GM19395 (cell line): ENCODE results near the gene NDUFV3.
"Not testable (repeated sequence)": the region's sequence is repeated elsewhere in the genome, so short reads cannot be mapped to it uniquely, and the experiment has no call there.

Experiments used
- ATAC-seq: cut with Tn5 transposase; IDR thresholded peaks from one replicate; pipeline ENCODE4 v1.9.1; 2021; ENCODE audit warnings: mild to moderate bottlenecking, moderate library complexity; ENCODE audit not compliant: unreplicated experiment

The NDUFV3 gene

GRCh38 chr21:42883921-42884320 is 9.2 kb upstream of the NDUFV3 start:
- ATAC-seq = no peak

DNA sequence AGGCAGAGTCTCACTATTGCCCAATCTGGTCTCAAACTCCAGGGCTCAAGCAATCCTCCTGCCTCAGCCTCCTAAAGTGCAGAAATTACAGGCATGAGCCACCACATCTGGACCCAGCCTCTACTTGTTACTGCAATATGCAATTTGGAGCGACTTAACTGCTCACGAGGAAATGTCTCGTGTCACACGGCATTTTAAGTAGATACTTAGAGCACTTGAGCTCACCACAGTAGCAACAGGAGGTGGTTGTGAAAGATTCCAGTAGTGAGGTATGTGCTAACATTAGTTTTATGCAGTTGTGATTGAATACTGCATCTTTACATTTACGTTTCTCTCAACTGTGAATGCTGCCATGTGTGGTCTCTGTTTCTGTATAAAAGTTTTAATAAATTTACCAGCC is 5.8 kb upstream of the NDUFV3 start:
- ATAC-seq = no peak

DNA sequence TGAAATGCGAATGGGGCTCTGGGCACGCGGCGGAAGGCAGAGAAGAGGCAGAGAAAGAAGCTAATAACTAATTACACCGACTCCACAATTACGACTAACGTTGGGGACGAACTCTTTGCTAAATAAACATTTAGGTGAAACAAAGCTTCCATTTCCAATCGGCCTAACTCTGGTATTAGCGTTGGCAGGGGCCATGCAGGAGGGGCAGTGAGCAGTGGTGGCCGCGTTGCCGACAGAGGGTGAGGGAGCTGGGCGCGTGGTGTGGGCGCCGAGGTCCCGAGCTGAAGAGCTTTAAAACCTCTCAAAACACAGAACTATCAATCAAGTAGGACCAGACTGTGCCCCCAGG is 553 bp upstream of the NDUFV3 start:
- no peak for ATAC-seq

DNA sequence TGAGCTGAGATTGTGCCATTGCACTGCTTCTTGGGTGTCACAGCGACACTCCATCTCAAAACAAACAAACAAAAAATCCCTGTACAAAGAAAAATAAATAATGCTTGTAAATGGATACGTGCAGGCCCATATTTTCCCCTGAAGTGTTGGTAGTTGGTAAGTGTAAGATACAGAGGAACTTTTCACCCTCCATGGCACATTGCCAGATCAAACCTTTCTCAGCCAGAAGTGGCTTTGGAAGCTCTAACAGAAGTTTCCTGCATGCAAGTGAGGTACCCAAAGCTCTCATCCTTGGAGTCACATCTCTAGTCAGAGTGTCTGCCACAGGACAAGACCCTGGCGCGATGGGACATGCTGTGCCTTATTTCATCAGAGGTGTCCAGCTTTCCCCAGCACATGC is 7.3 kb downstream of the NDUFV3 start:
- no peak for ATAC-seq

GRCh38 chr21:42903817-42904216 is 10.7 kb downstream of the NDUFV3 start:
- ATAC-seq = no peak

DNA sequence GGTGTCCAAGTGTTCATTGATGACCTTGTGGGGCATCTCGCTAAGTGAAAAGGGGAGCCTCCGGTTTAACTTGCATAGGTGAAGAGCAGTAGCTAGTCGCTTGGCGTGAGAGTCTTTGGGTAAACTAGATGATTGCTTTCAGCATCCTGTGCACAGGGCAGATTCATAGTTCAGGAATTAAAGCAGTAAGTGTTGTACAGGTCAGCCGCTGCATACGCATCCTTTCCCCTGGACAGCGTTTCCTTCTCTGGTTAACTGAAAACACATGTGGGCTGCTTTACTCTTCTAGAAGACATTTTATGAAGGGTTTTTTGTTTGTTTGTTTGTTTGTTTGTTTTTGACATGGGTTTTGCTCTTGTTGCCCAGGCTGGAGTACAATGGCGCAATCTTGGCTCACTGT is 12.1 kb downstream of the NDUFV3 start:
- ATAC-seq = no peak

GRCh38 chr21:42906233-42906632 is 13.1 kb downstream of the NDUFV3 start:
- ATAC-seq = no peak

DNA sequence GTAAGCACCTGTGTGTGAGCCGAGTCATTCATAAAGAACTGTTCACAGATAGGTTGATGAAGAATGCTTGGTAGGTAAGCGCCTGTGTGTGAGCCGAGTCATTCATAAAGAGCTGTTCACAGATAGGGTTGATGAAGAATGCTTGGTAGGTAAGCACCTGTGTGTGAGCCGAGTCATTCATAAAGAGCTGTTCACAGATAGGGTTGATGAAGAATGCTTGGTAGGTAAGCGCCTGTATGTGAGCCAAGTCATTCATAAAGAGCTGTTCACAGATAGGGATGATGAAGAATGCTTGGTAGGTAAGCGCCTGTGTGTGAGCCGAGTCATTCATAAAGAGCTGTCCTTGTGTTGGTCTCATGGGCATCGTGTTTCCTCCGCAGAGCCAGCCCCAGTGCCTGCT is 15.4 kb downstream of the NDUFV3 start:
- not testable (repeated sequence) for ATAC-seq

- not testable (repeated sequence) for ATAC-seq
These were observed 18.8 kb downstream of the NDUFV3 start for GRCh38 chr21:42911920-42912319.

GRCh38 chr21:42913476-42913875 is 20.4 kb downstream of the NDUFV3 start:
- ATAC-seq = no peak

DNA sequence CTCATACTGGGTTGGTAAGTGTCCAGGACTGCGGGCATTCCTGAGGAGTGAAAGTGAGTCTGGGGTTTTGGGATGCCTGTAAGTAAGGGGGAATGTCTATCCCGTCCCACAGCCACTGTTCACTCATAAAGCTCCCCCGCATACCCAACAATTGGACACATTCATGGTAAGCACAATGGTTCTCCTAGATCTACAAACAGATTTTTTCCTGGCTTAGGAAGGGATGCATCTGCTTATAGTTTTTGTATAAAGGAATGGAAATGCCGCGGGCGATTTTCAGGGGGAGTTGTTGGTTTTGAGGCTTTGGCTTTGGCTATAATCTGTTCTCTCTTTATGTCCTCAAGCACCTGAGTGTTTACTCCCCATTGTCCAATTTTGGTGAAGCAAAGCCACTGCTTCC is 25.2 kb downstream of the NDUFV3 start:
- ATAC-seq = no peak

DNA sequence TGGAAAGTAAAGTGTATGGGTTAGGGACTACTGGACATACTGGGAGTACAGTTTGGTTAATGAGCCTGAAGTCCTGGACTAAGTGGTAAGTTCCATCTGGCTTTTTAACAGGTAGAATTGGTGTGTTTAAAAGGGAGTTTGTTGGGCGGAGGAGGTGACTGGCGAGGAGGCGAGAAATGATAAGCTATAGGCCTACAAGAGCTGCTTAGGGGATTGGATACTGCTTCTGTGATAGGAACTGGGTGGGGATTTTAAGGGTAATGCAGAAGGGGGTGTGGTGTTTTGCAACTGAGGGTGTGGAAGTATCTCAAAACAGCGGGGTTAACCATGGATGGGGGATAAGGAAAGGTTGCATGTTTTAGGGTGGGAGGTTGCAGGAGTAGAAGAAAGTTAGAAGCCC is 28.8 kb downstream of the NDUFV3 start:
- no peak for ATAC-seq

DNA sequence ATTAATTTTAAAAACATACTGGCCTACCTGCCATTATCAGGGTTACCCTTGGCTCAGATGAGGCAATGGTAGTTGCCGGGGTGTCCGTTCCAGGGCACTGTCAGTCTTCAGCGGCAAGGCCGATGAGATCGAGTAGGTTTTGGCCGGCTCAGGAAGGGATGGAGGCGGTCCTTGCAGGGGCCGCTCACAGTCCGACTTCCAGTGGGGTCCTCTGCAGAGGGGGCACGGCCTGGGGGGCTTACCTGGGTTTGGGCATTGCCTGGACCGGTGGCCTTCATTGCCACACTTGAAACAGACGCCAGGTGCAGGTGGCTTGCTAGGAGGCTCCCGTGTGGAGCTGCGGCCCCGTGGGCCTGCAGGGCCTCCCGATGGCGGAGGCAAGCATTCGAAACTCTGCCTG is 29.8 kb downstream of the NDUFV3 start:
- ATAC-seq = no peak

GRCh38 chr21:42923553-42924432 is 30.7 kb downstream of the NDUFV3 start:
- ATAC-seq = peak; percentile 82

GRCh38 chr21:42924433-42924751 is 31.3 kb downstream of the NDUFV3 start:
- ATAC-seq = no peak

GRCh38 chr21:42925114-42925926 is 32.2 kb downstream of the NDUFV3 start, which contains the start of gene ERVH48-1:
Gene ERVH48-1, minus strand, starts transcription at chr21:42925630. Its CDS starts 6,624 bp downstream, at chr21:42919006.
- no peak for ATAC-seq

- not testable (repeated sequence) for ATAC-seq
These were observed 34.5 kb downstream of the NDUFV3 start for GRCh38 chr21:42927474-42928200.

DNA sequence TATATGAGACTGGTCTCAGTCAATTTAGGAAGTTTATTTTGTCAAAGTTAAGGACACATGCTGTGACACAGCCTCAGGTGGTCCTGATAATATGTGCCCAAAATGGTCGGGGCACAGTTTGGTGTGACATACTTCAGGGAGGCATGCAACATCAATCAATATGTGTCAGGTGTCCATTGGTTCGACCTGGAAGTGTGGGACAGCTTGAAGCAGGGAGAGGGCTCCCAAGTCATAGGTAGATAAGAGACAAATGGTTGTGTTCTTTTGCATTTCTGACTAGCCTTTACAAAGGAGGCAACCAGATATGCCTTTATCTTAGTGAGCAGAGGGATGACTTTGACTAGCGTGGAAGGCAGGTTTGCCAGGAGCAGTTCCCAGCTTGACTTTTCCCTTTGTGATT is 36.9 kb downstream of the NDUFV3 start:
- no peak for ATAC-seq

DNA sequence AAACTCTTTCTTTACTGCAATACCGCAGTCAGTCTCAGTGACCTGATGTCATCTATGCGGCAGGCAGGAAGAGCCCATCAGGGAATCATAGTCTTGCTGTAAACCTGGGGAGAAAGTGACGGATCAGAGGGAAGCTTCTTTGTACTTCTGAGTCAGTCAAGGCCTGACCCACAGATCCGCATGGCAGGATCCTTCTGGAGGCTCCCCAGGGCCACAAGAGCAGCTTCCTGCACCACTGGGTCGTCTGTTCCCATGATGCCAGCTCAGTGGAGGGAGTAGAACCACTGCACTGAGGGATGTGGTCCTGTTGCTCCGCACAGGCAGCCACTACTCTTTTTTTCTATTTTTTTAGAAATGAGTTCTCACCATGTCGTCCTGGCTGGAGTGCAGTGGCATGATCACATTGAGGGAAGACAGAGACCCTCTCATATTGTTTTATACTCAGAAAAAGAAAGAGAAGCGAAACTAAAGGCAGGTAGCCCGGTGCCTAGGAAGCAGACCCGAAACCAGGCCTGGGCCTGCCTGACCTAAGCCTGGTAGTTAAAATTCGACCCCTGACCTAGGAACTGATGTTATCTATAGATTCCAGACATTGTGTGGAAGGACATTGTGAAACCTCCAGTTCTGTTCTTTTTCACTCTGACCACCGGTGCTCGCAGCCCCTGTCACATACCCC is 38.6 kb downstream of the NDUFV3 start:
- ATAC-seq = no peak

- ATAC-seq = not testable (repeated sequence)
These were observed 39.4 kb downstream of the NDUFV3 start for GRCh38 chr21:42932378-42933136.
